WTC11 (cell line): ENCODE data around the gene ZNF668. TPM values are rescaled to one million over a fixed set of nuclear protein-coding genes. Genes with fewer than 3 reads are reported as not detected.

Experiments used
- ATAC-seq: fragments of 200-7000 bp; cut with Tn5 transposase; 2 replicates; pipeline ENCODE4 v1.10.0; 2021; ENCODE audit warnings: mild to moderate bottlenecking, moderate library complexity
- CTCF ChIA-PET: fragments of 300-600 bp; sonication (Branson Sonifier 250); formaldehyde crosslinking; loops from one replicate; lab custom pipeline; 2021; ENCODE audit warnings: antibody characterized with exemption; lab: Charles Lee
- POLR2A ChIA-PET: fragments of 350-600 bp; sonication (Branson Sonifier 250); formaldehyde crosslinking; loops from one replicate; lab custom pipeline; 2021; ENCODE audit warnings: antibody characterized with exemption; lab: Charles Lee
- DNase-seq: peaks from one replicate; pipeline ENCODE4 v3.0.0; 2021; ENCODE audit warnings: low spot score
- H3K27ac Mint-ChIP-seq: 2 replicates; pipeline ENCODE4 v1.8.0; 2021; ENCODE audit warnings: mixed read lengths
- H3K27me3 Mint-ChIP-seq: 2 replicates; pipeline ENCODE4 v1.8.0; 2021; ENCODE audit warnings: low read depth, mild to moderate bottlenecking, moderate library complexity, mixed read lengths
- H3K36me3 Mint-ChIP-seq: 2 replicates; pipeline ENCODE4 v1.8.0; 2021; ENCODE audit warnings: mixed read lengths
- H3K4me1 Mint-ChIP-seq: 2 replicates; pipeline ENCODE4 v1.8.0; 2022; ENCODE audit warnings: mixed read lengths
- H3K4me3 Mint-ChIP-seq: 2 replicates; pipeline ENCODE4 v1.8.0; 2021; ENCODE audit warnings: mild to moderate bottlenecking, moderate library complexity, mixed read lengths
- H3K9me3 Mint-ChIP-seq: 2 replicates; pipeline ENCODE4 v1.8.0; 2021; ENCODE audit warnings: mixed read lengths
- ATF6 ChIP-seq: sonication (generic); formaldehyde crosslinking; IDR thresholded peaks from 2 replicates; pipeline ENCODE4 v1.8.1; 2023; ENCODE audit warnings: mild to moderate bottlenecking, missing genetic modification reagents
- CBFB ChIP-seq: sonication (generic); formaldehyde crosslinking; IDR thresholded peaks from 2 replicates; pipeline ENCODE4 v1.8.1; 2022; ENCODE audit warnings: mild to moderate bottlenecking, low read depth, missing genetic modification reagents
- CREB1 ChIP-seq: sonication (generic); formaldehyde crosslinking; IDR thresholded peaks from 2 replicates; pipeline ENCODE4 v1.8.0; 2023; ENCODE audit warnings: mild to moderate bottlenecking, missing genetic modification reagents
- FOXK1 ChIP-seq: sonication (generic); formaldehyde crosslinking; IDR thresholded peaks from 2 replicates; pipeline ENCODE4 v1.8.0; 2022; ENCODE audit warnings: mild to moderate bottlenecking, moderate library complexity, missing genetic modification reagents
- GRHL2 ChIP-seq: fragments of 250-450 bp; sonication (Bioruptor Pico); IDR thresholded peaks from 2 replicates; pipeline ENCODE4 v1.8.0; 2022; ENCODE audit warnings: mild to moderate bottlenecking, moderate library complexity; ENCODE audit not compliant: insufficient replicate concordance, severe bottlenecking
- KAT7 ChIP-seq: sonication (generic); formaldehyde crosslinking; IDR thresholded peaks from 2 replicates; pipeline ENCODE4 v1.8.1; 2023; ENCODE audit warnings: missing genetic modification reagents, mild to moderate bottlenecking, borderline replicate concordance
- NFYB ChIP-seq: sonication (generic); formaldehyde crosslinking; conservative IDR thresholded peaks from 2 replicates; pipeline ENCODE4 v1.8.0; 2022; ENCODE audit warnings: low read depth, missing genetic modification reagents
- NR3C1 ChIP-seq: sonication (generic); formaldehyde crosslinking; conservative IDR thresholded peaks from 2 replicates; pipeline ENCODE4 v1.8.1; 2023; ENCODE audit warnings: low read depth, mild to moderate bottlenecking, missing genetic modification reagents
- PRRX2 ChIP-seq: fragments of 250-450 bp; sonication (Bioruptor Pico); IDR thresholded peaks from 2 replicates; pipeline ENCODE4 v1.8.0; 2021; ENCODE audit warnings: mild to moderate bottlenecking
- SP1 ChIP-seq: sonication (generic); formaldehyde crosslinking; conservative IDR thresholded peaks from 2 replicates; pipeline ENCODE4 v1.8.1; 2022; ENCODE audit warnings: missing genetic modification reagents
- TCF7 ChIP-seq: sonication (generic); formaldehyde crosslinking; IDR thresholded peaks from 2 replicates; pipeline ENCODE4 v1.8.0; 2022; ENCODE audit warnings: mild to moderate bottlenecking, low read depth, missing genetic modification reagents, moderate library complexity
- TEAD1 ChIP-seq: sonication (generic); formaldehyde crosslinking; IDR thresholded peaks from 2 replicates; pipeline ENCODE4 v1.8.0; 2022; ENCODE audit warnings: mild to moderate bottlenecking, missing genetic modification reagents
- ZNF138 ChIP-seq: sonication (generic); formaldehyde crosslinking; conservative IDR thresholded peaks from 2 replicates; pipeline ENCODE4 v1.8.1; 2022; ENCODE audit warnings: mild to moderate bottlenecking, moderate library complexity, missing genetic modification reagents
- ZNF281 ChIP-seq: sonication (generic); formaldehyde crosslinking; IDR thresholded peaks from 2 replicates; pipeline ENCODE4 v1.8.0; 2023; ENCODE audit warnings: mild to moderate bottlenecking, missing genetic modification reagents
- ZNF317 ChIP-seq: sonication (generic); formaldehyde crosslinking; IDR thresholded peaks from 2 replicates; pipeline ENCODE4 v1.8.1; 2023; ENCODE audit warnings: low read depth, mild to moderate bottlenecking, moderate library complexity, missing genetic modification reagents, borderline replicate concordance
- ZNF396 ChIP-seq: fragments of 250-450 bp; sonication (Bioruptor Pico); IDR thresholded peaks from 2 replicates; pipeline ENCODE4 v1.8.0; 2021; ENCODE audit warnings: mild to moderate bottlenecking, moderate library complexity, borderline replicate concordance
- ZNF423 ChIP-seq: fragments of 250-450 bp; sonication (Bioruptor Pico); IDR thresholded peaks from 2 replicates; pipeline ENCODE4 v2.1.2; 2022; ENCODE audit warnings: mild to moderate bottlenecking, moderate library complexity
- ZSCAN18 ChIP-seq: fragments of 250-450 bp; sonication (Bioruptor Pico); IDR thresholded peaks from 2 replicates; pipeline ENCODE4 v2.1.2; 2022; ENCODE audit warnings: mild to moderate bottlenecking, moderate library complexity
- total RNA-seq: library from RNA; stranded (reverse); gene quantifications from 3 replicates; pipeline ENCODE4 v1.2.3, GENCODE V29; 2021
- TF ChIP-seq, protein P1 (sequence below): sonication (generic); formaldehyde crosslinking; IDR thresholded peaks from 2 replicates; pipeline ENCODE4 v1.8.1; 2023; ENCODE audit warnings: mild to moderate bottlenecking, missing genetic modification reagents, moderate library complexity
- TF ChIP-seq, protein P2 (sequence below): fragments of 250-450 bp; sonication (Bioruptor Pico); IDR thresholded peaks from 2 replicates; pipeline ENCODE4 v1.8.0; 2021; ENCODE audit warnings: mild to moderate bottlenecking

ZNF668 gene
- total RNA-seq, 1 experiment from 2014 or later, result 17.3 TPM

DNA sequence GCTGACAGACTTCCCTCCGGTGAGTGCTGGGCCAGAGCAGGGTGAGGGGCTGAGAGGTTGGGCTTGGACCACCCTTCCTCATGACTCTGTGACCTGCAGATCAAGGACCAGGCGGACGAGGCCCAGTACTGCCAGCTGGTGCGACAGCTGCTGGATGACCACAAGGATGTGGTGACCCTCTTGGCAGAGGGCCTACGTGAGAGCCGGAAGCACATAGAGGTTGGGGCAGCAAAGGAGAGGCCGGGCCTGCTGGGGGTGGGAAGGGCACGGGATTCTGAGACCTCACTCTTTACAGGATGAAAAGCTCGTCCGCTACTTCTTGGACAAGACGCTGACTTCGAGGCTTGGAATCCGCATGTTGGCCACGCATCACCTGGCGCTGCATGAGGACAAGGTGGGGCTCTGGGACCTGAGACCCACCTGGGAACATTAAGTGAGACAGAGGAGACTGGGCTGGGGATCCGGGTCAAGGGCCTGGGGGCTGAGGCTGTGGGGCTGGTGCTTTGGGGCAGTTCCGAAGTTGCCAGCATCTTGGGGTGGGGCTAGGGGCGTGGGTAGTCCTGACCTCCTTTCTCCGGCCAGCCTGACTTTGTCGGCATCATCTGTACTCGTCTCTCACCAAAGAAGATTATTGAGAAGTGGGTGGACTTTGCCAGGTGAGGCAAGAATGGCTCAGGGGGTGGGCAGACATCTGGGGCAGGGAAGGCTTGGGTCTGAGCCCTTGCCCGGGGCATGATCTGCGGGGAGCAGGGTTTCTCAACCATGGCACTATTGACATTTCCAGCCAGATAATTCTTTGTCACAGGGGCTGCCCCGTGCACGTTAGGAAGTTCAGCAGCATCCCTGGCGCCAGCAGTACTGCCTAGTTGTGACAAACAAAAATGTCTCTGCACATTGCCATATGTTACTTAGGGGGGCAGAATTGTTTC, 36.3 kb upstream of the ZNF668 start:
- peaks cover 9% of the 10 kb centered on the region; the same call in 1 of the 2 replicates for H3K4me1 Mint-ChIP-seq
- ATAC-seq, result no peak
- CTCF ChIA-PET, result interaction anchor here (1.6 kb wide), 1 partner anchor 126 kb away, joined by 4 read pairs; the partner anchor contains the start of gene HSD3B7
- H3K27me3 Mint-ChIP-seq, result no peaks in the 10 kb centered on the region
- no peak overlapping the region for H3K27ac Mint-ChIP-seq
- H3K9me3 Mint-ChIP-seq, result no peaks in the 10 kb centered on the region
- peak overlapping the region; percentile 67 for H3K4me3 Mint-ChIP-seq
- H3K36me3 Mint-ChIP-seq, result peaks cover 30% of the 10 kb centered on the region
- DNase-seq, result no peak
- TF ChIP-seq, protein P1, sequence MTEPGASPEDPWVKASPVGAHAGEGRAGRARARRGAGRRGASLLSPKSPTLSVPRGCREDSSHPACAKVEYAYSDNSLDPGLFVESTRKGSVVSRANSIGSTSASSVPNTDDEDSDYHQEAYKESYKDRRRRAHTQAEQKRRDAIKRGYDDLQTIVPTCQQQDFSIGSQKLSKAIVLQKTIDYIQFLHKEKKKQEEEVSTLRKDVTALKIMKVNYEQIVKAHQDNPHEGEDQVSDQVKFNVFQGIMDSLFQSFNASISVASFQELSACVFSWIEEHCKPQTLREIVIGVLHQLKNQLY (CRISPR knock-in tag), result no peak
- TF ChIP-seq, protein P2, sequence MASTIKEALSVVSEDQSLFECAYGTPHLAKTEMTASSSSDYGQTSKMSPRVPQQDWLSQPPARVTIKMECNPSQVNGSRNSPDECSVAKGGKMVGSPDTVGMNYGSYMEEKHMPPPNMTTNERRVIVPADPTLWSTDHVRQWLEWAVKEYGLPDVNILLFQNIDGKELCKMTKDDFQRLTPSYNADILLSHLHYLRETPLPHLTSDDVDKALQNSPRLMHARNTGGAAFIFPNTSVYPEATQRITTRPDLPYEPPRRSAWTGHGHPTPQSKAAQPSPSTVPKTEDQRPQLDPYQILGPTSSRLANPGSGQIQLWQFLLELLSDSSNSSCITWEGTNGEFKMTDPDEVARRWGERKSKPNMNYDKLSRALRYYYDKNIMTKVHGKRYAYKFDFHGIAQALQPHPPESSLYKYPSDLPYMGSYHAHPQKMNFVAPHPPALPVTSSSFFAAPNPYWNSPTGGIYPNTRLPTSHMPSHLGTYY (CRISPR knock-in tag), result no peak
- TF ChIP-seq CREB1 (CRISPR knock-in tag) (no peak), ZSCAN18 (CRISPR knock-in tag) (no peak), SP1 (no peak), ZNF423 (CRISPR knock-in tag) (no peak), NR3C1 (CRISPR knock-in tag) (no peak), GRHL2 (CRISPR knock-in tag) (no peak), TEAD1 (CRISPR knock-in tag) (no peak), ZNF317 (CRISPR knock-in tag) (no peak), ATF6 (CRISPR knock-in tag) (no peak)
- TF ChIP-seq, all 79 proteins: peak for 0
- POLR2A ChIA-PET, result interaction anchor here (1.2 kb wide), 1 partner anchor 7 kb away, joined by 4 read pairs; the partner anchor contains the start of gene KAT8

DNA sequence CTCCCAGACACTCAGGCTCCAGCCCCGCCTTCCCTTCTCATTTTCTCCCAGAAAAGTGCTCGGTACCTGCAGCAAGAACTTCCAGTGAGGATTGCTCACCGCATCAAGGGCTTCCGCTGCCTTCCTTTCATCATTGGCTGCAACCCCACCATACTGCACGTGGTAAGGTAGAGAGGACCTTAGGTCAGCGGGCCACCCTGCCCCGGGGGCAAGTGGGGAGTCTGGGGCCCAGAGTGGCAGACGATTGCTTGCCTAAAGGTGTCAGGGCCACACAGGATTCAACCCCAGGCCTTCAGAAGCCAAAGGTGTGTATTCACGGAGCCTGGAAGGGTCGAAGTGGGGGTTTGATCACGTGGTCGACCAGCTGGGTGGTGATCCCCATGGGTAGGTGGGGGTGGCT, 35.6 kb upstream of the ZNF668 start:
- POLR2A ChIA-PET, result interaction anchor here (1.2 kb wide), 1 partner anchor 8 kb away, joined by 4 read pairs; the partner anchor contains the start of gene KAT8
- DNase-seq, result no peak
- CTCF ChIA-PET, result interaction anchor here (1.6 to 3.0 kb wide), 2 partner anchors 32 to 125 kb away, joined by 4 to 9 read pairs; partner anchors contain the start of gene HSD3B7
- peaks cover 9% of the 10 kb centered on the region; the same call in 1 of the 2 replicates for H3K4me1 Mint-ChIP-seq
- peak overlapping the region; percentile 67 for H3K4me3 Mint-ChIP-seq
- H3K27me3 Mint-ChIP-seq, result no peaks in the 10 kb centered on the region
- no peaks in the 10 kb centered on the region for H3K9me3 Mint-ChIP-seq
- H3K36me3 Mint-ChIP-seq, result peaks cover 30% of the 10 kb centered on the region
- ATAC-seq, result no peak
- H3K27ac Mint-ChIP-seq, result no peak overlapping the region
- TF ChIP-seq FOXK1 (CRISPR knock-in tag) (no peak), KAT7 (CRISPR knock-in tag) (no peak), ZNF396 (CRISPR knock-in tag) (no peak), PRRX2 (CRISPR knock-in tag) (no peak), CBFB (CRISPR knock-in tag) (no peak), TCF7 (CRISPR knock-in tag) (no peak), ZNF281 (CRISPR knock-in tag) (no peak), NFYB (CRISPR knock-in tag) (no peak), ZNF138 (CRISPR knock-in tag) (no peak)
- TF ChIP-seq, protein P2 (CRISPR knock-in tag), result no peak
